DLD1 (cell line): ENCODE data around the gene GAL3ST2.
"Not testable (repeated sequence)": the region's sequence is repeated elsewhere in the genome, so short reads cannot be mapped to it uniquely, and the experiment has no call there.

Experiments used
- in situ Hi-C: cut with HindIII; loops from 2 replicates; pipeline ENCODE4 v1.10.0; 2017; ENCODE audit warnings: low sequenced_read_pairs

The GAL3ST2 gene

DNA sequence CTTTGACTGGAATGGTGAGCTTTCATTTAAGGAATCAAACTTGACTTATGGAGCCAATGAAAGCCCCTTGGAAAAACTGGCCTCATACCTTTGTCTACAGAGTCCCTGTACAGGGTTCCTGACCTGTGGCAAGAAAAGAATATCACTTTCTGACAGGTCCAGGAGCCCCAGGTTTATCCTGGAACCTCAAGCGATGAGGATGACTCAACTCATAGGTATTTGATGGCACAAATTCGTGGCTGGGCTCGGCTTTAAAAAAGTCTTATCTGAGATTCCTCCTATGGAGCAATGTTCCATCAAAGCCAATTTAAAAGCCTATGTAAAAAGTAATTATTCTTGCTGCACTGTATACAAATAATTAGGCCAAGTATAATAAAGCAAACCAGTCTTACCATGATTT, 14.8 kb downstream of the GAL3ST2 start:
- in situ Hi-C loops = not testable (repeated sequence)

GRCh38 chr2:241793385-241793784, 16.8 kb downstream of the GAL3ST2 start:
- in situ Hi-C loops = no loop called here

DNA sequence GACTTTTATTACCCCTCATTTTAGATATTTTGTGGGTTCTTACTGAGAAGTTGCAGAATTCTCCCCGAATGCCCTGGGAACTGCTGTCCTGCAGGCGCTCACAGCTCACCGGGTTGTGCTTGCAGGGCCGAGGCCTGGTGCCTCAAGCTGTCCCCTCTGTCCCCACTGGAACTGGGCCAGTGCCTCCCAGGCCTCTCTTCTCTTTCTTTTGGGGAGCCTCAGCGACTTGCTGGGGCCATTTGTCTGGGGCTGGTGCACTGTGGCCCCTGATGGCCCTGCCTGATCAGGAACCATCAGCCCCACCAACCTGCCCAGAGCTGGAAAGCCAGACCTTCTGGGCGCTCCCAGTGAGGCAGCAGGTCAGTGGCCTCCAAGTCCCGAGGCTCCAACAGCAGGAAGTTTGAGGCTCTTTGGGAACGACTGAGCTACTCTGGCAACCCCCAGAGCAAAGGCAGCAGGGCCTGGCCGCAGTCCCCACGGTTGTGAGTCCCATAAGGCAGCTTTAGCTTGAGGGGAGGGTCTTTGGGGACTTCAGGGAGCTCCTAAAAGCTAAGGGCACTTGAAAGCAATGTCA, 17.7 kb downstream of the GAL3ST2 start:
- in situ Hi-C loops = no loop called here

GRCh38 chr2:241795021-241795999, 18.7 kb downstream of the GAL3ST2 start:
- in situ Hi-C loops = no loop called here

DNA sequence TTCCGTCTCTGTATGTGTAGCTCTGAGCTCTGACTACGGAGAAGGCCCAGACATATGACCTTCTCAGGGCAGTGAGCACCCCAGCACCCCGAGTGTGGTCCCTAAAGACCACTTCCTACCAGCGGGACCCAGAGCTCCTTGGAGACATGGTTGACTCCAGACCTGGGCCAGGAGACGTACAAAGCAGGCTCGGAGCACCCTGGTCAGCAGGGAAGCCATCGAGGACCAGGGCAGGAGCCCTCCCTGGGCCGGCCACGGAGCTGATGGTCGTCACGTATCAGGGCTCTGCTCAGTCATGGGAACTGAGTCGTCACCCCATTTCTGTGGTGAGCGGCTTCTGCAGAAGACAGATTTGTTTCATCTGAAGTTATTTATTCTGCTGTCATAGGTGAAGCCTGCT, 19.6 kb downstream of the GAL3ST2 start:
- in situ Hi-C loops = no loop called here

- in situ Hi-C loops = no loop called here
Measured at GRCh38 chr2:241796610-241797138, 20.1 kb downstream of the GAL3ST2 start.

GRCh38 chr2:241797441-241798080, 20.9 kb downstream of the GAL3ST2 start:
- in situ Hi-C loops = no loop called here

GRCh38 chr2:241798081-241798630, 21.5 kb downstream of the GAL3ST2 start:
- in situ Hi-C loops = no loop called here

- in situ Hi-C loops = no loop called here
Measured at GRCh38 chr2:241798631-241799521, 22.3 kb downstream of the GAL3ST2 start.

- in situ Hi-C loops = no loop called here
Measured at GRCh38 chr2:241799522-241800197, 23.0 kb downstream of the GAL3ST2 start.

- in situ Hi-C loops = not testable (repeated sequence)
Measured at GRCh38 chr2:241800198-241800903, 23.7 kb downstream of the GAL3ST2 start.

GRCh38 chr2:241801611-241802420, 25.2 kb downstream of the GAL3ST2 start:
- in situ Hi-C loops = no loop called here

DNA sequence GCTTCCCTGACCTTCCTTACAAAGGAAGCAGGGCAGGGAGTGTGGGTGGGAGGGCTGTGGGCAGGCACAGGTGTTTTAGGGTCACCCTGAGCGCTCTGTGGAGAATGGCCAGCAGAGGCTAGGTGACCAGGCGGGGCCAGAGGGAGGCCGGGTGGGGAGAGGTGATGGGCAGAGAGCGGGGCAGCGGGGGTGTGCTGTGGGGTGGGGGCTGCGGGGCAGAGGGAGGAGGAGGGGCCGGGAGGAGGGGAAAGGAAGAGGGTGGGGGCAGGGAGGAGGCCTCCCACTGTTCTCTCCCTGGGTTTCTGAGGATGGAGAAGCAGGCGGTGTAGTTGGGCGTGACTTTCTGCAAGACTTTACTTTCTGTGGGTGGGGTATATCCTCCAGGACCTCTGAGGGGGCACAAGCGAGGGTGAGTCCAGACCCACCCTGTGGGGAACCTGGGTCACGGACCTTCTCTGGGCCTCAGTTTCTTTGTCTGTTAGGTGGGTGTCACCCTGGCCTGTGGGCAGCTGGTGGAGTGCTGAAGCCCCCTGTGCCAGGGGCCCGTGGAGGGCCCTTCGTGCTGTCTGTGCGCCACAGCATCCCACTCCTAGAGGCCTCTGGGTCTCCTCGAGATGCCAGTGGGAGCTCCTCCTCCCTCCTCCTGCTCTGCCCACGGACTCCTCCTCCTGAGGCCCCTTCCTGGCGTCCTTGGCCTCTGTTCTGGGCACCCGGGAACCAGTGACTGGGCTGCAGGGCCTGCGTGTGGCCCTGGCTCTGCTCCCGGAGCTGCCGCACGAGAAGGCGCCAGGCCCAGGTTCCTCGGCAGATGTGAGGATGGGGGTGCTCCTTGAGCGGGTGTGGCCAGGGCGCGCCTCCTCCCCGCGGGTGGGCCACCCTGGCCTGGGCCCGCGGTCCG, 26.0 kb downstream of the GAL3ST2 start:
- in situ Hi-C loops = no loop called here

- in situ Hi-C loops = no loop called here
Measured at GRCh38 chr2:241803387-241804325, 27.0 kb downstream of the GAL3ST2 start.

DNA sequence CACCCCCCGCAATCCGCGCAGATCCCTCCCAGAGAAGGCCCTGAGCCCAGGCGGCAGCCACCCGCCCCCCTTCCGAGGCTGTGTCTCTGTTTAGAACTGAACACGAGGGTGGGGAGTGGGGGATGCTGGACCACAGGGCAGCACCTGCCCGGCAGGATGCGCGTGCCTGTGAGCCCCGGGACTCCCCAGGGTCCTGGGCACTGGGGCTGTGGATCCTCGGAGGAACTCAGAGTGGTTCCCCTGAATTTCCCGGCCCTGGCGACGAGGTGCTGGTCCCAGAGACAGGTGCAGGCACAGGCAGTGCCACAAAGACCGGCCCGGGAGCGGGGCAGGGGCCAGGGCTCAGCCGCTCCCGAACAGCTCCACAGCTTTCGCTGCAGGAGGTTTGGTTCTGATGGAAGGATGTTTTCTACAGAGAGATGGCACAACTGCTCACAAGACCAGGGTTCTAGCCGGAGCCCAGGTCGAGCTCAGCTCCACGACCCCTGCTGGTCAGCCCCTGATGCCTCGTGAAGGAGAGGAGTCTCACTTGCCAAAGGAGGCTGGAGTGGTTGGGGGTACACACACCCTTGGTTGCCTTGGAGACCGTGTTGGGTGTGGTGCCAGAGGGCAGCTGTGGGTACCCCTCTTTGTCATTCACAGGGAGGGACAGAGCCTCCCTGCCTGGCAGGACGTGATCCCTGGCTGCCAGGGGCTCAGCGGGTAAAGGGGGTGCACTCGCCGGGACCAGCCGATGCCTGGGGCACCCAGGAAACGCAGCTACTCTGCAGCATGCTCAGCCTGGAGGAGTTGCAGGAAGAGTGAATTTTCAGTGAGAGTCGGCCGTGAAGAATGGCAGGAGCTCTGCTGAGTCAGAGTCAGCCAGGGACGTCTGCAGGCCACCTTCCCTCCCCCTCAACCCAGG, 28.0 kb downstream of the GAL3ST2 start:
- in situ Hi-C loops = no loop called here
